Uterus (tissue), 2 donors: ENCODE measurements around the gene CTSD.

Experiments
- POLR2A ChIP-seq, 2 donors: fragments of 450-650 bp; IDR thresholded peaks; one replicate each; pipeline ENCODE4 v1.6.1; 2016; ENCODE audit warnings: antibody characterized with exemption in 2 of 2, mild to moderate bottlenecking in 1 of 2, moderate library complexity in 1 of 2
- TF ChIP-seq, protein P1 (sequence below), 4 experiments: fragments of 200-600 bp in 2 of 4; fragments of 450-650 bp in 2 of 4; sonication (generic) in 2 of 4; IDR thresholded peaks; one replicate each; pipeline ENCODE4 v1.5.1; 2016 to 2019; ENCODE audit warnings: antibody characterized with exemption in 4 of 4, mild to moderate bottlenecking in 2 of 4, moderate library complexity in 1 of 4

DNA sequence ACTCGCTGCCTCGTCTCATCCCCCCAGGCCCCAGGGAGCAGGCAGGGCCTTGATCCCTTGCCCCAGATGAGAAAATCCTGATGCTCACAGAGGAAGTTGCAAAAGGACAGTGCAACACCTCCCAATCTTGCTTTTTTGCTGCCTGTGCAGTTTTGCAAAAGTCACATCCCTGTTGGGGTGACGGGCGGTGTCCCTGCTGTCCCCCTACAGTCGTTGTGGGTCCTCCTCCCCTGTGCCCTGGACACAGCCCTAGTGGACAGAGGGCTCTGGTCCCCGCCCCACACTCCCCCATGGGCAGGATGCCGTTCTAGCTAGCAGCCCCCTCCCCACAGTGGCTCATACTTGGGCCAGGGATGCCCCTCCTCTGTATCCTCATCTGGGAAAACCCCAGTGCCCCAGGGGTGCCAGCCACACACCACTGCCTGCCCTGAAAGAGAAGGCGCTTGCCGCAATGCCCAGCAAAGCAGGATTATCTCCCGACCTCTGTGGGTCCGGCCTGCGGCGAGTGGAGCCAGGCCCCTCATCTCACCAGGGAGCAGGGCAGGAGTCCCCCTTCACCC lies 18.4 kb upstream of the CTSD start:
- TF ChIP-seq, protein P1, sequence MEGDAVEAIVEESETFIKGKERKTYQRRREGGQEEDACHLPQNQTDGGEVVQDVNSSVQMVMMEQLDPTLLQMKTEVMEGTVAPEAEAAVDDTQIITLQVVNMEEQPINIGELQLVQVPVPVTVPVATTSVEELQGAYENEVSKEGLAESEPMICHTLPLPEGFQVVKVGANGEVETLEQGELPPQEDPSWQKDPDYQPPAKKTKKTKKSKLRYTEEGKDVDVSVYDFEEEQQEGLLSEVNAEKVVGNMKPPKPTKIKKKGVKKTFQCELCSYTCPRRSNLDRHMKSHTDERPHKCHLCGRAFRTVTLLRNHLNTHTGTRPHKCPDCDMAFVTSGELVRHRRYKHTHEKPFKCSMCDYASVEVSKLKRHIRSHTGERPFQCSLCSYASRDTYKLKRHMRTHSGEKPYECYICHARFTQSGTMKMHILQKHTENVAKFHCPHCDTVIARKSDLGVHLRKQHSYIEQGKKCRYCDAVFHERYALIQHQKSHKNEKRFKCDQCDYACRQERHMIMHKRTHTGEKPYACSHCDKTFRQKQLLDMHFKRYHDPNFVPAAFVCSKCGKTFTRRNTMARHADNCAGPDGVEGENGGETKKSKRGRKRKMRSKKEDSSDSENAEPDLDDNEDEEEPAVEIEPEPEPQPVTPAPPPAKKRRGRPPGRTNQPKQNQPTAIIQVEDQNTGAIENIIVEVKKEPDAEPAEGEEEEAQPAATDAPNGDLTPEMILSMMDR (IDR thresholded peaks at IDR 0.05), result no peak
- TF ChIP-seq POLR2A (IDR thresholded peaks at IDR 0.05), result no peak
